Retinal pigment epithelial cell (primary cell): ENCODE data around the gene RTN4RL2.

Experiments
- DNase-seq: peaks from one replicate; pipeline ENCODE4 v3.0.0-alpha.2; 2010; ENCODE audit warnings: low read depth
- H3K4me3 ChIP-seq: 2 replicates; pipeline ENCODE4 v1.5.1; 2011; ENCODE audit warnings: mild to moderate bottlenecking, low read length, control low read depth, moderate library complexity
- TF ChIP-seq, protein P1 (sequence below): conservative IDR thresholded peaks from 2 replicates; pipeline ENCODE4 v1.5.1; 2011; ENCODE audit warnings: low read depth, low read length, control low read depth, inconsistent platforms

Gene RTN4RL2

GRCh38 chr11:57476047-57476756 lies 15.9 kb downstream of the RTN4RL2 start:
- H3K4me3 ChIP-seq = peak overlapping the region; percentile 12
- no peak for DNase-seq
- TF ChIP-seq, protein P1, sequence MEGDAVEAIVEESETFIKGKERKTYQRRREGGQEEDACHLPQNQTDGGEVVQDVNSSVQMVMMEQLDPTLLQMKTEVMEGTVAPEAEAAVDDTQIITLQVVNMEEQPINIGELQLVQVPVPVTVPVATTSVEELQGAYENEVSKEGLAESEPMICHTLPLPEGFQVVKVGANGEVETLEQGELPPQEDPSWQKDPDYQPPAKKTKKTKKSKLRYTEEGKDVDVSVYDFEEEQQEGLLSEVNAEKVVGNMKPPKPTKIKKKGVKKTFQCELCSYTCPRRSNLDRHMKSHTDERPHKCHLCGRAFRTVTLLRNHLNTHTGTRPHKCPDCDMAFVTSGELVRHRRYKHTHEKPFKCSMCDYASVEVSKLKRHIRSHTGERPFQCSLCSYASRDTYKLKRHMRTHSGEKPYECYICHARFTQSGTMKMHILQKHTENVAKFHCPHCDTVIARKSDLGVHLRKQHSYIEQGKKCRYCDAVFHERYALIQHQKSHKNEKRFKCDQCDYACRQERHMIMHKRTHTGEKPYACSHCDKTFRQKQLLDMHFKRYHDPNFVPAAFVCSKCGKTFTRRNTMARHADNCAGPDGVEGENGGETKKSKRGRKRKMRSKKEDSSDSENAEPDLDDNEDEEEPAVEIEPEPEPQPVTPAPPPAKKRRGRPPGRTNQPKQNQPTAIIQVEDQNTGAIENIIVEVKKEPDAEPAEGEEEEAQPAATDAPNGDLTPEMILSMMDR = no peak

GRCh38 chr11:57476757-57477506 lies 16.6 kb downstream of the RTN4RL2 start:
- TF ChIP-seq, protein P1 = peak; percentile 60
- DNase-seq = no peak
- H3K4me3 ChIP-seq = peak overlapping the region; percentile 12

- TF ChIP-seq, protein P1 = no peak
- DNase-seq = no peak
- no peak overlapping the region for H3K4me3 ChIP-seq
These were observed 17.3 kb downstream of the RTN4RL2 start for GRCh38 chr11:57477507-57478189.

DNA sequence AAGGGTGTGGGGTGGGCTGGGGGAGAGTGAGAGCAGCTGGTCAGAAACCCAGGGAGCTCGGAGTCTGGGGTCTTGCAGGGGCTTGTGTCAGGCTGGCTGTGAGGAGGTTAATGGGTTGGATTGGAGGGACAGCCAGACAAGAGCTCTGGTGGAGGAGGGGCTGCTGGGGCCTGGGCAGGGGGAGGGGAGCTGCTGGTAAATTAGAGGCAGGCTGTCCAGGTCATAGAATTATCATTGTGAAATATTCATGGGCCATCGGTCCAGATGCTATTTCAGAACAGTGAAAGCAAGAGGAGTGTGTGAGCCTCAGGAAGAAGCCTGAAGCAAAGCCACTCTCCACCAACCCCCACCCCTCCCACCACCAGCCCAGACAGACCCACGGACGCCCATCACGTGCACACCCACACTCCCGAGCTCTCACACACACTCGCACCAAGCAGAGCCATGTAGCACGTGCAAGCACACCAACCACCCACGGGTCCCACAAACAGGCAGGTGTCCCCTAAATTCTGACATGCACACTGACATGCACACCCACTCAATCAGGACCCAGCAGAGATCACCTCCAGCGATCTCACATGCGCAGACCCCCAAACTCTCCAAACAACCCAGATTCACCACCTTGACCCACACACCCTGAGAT lies 18.8 kb downstream of the RTN4RL2 start:
- H3K4me3 ChIP-seq = no peak overlapping the region
- DNase-seq = no peak
- TF ChIP-seq, protein P1 = no peak

DNA sequence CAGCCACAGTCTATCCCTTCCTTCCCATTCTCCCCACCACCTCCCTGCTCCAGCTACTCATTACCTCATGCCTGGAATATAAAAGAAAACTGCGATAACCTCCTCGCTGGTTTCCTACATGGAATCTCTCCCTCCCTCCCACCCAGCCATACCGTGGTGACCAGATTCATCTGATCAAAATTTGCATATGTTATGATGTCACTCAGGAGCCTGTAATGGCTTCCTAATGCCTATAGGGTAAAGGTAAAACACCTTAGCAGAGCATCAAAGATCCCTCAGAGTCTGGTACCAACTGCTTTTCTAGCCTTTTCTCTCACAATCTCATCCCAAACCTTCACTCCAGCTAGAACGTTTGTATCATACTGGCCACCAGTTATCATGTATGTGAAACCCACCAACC lies 19.6 kb downstream of the RTN4RL2 start:
- H3K4me3 ChIP-seq = no peak overlapping the region
- no peak for DNase-seq
- TF ChIP-seq, protein P1 = no peak

DNA sequence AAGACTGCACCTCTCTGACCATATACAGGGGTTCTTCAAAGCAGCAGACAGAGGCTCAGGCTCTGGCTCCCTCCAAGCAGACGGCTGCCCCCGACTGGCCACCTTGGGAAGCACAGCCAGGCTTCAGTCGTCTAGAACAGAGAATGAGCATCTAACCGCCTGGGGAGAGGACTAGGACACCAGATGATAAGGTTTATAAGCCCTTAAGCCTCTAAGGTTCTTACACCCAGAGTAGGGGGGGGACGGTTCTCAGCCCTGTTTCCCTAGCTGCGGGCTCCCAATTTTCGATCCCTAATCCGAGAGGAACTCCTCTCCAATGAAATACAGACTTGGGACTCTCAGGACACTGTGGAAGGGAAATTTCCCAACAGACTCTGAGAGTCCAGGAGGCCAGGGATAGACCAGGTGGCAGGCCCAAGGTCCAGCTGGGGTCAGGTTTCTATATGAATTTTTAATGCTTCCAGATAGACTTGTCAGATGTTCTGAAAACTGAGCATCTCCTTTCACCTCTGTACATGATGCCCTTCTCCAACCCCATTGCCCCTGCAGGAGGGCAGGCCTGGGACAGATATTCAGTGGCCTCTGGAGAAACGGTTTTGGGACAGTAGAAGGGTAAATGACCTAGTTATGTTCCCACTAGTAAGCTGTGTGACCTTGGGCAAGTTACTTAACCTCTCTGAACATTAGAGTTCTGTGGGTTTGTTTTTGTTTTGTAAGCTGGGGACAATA lies 20.2 kb downstream of the RTN4RL2 start:
- no peak for DNase-seq
- no peak overlapping the region for H3K4me3 ChIP-seq
- TF ChIP-seq, protein P1 = peak; percentile 79
